Adrenal gland (tissue), 5 donors: Measurements from ENCODE around the gene FAM234A.

Experiments used
- CTCF ChIP-seq, 6 experiments: fragments of 450-650 bp in 4 of 6; fragments of 200-600 bp in 2 of 6; sonication (generic) in 1 of 6; IDR thresholded peaks; 1 replicate in 5 of 6; 2 replicates in 1 of 6; pipeline versions ENCODE4 v1.5.1 to v1.8.0; 2016 to 2021; ENCODE audit warnings: antibody characterized with exemption in 6 of 6, mild to moderate bottlenecking in 2 of 6, moderate library complexity in 1 of 6
- POLR2A ChIP-seq, 2 donors: fragments of 450-650 bp; IDR thresholded peaks; one replicate each; pipeline ENCODE4 v1.6.1; 2017; ENCODE audit warnings: antibody characterized with exemption in 2 of 2, mild to moderate bottlenecking in 2 of 2, moderate library complexity in 1 of 2
- donor health status: DM: no; HTN: no; CAD: no.

- TF ChIP-seq CTCF (IDR thresholded peaks at IDR 0.05): no peak
- no peak for TF ChIP-seq POLR2A (IDR thresholded peaks at IDR 0.05)
Measured at GRCh38 chr16:220021-220420, 14.6 kb upstream of the FAM234A start.
